Activated naive CD4-positive, alpha-beta T cell treated with anti-CD3 and anti-CD28 coated beads for 36 hours (primary cell): ENCODE measurements around the gene FBXW2. TPM values are rescaled to one million over a fixed set of nuclear protein-coding genes. Genes with fewer than 3 reads are reported as not detected.
A peak's percentile ranks its signal among the peaks of the same experiment; 100 is the strongest.

Experiments
- CTCF ChIA-PET: fragments of 350-600 bp; sonication (Branson Sonifier 250); formaldehyde crosslinking; loops from one replicate; lab custom pipeline; 2021; ENCODE audit warnings: antibody characterized with exemption; lab: Charles Lee
- DNase-seq: peaks from one replicate; pipeline ENCODE4 v3.0.0-alpha.2; 2020
- H3K27ac Mint-ChIP-seq: one replicate; pipeline ENCODE4 v1.8.0; 2021; ENCODE audit warnings: mild to moderate bottlenecking, mixed read lengths
- H3K27me3 Mint-ChIP-seq: one replicate; pipeline ENCODE4 v1.8.0; 2021; ENCODE audit warnings: low read depth, mixed read lengths
- H3K36me3 Mint-ChIP-seq: one replicate; pipeline ENCODE4 v1.8.0; 2021; ENCODE audit warnings: low read depth, mixed read lengths
- H3K4me1 Mint-ChIP-seq: one replicate; pipeline ENCODE4 v1.8.0; 2021; ENCODE audit warnings: low read depth, mixed read lengths
- H3K4me3 Mint-ChIP-seq: one replicate; pipeline ENCODE4 v1.8.0; 2021; ENCODE audit warnings: mild to moderate bottlenecking, moderate library complexity, mixed read lengths
- H3K9me3 Mint-ChIP-seq: one replicate; pipeline ENCODE4 v1.8.0; 2021; ENCODE audit warnings: mixed read lengths
- intact Hi-C: fragments of 100-400 bp; cut with micrococcal nuclease; formaldehyde crosslinking; loops from one replicate; pipeline ENCODE4 v1.15.1; 2023
- total RNA-seq, 2 experiments: library from RNA; stranded (reverse); gene quantifications; one replicate each; pipeline ENCODE4 v1.2.3, GENCODE V29; 2021

The FBXW2 gene
- total RNA-seq, 2 experiments from 2014 or later = 60.8 to 64.4 TPM

DNA sequence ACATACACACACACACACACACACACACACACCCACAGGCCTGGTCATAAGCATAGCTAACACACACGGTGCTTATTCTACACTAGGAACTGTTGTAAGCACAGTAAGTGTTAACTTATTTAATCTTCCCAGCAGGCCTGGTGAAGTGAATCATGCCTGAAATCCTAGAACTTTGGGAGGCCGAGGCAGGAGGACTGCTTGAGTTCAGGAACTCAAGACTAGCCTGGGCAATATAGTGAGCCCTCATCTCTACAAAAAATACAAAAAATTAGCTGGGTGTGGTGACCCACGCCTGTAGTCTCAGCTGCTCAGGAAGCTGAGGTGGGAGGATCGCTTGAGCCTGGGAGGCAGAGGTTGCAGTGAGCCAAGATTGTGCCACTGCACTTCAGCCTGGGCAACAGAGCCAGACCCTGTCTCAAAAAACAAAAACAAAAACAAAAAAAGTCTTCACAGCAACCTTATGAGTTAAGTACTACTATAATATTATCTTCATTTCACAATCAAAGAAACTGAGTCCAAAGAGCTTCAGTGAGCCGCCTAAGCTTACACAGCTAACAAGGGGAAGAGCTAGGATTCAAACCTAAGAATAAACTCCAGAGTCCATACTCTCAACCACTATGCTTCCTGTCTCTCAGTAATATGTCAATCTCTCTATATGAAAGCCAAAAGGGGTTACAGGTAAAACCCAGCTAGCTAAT, 81.2 kb downstream of the FBXW2 start:
- Mint-ChIP-seq H3K4me1 (peaks cover 43% of the 10 kb centered on the region), H3K27me3 (no peaks in the 10 kb centered on the region), H3K27ac (peak overlapping the region; percentile 56)

DNA sequence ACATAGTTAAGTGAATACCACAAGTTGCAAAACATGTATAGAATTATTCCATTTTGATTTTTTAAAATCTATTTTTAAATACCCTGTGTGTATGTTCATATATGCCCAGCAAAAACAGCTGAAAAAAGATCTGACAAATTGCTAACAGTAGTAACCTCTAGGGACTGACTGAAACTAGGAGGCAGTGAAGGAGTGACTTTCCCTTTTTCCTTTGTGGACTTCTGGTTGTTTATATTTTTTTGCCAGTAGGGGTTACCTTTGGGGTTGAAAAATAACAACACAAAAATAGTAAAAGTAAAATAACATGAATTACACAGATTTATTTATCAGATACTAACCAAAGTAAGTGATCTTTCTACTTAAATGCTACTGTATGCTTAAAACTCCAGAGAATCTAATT, 81.9 kb downstream of the FBXW2 start:
- Mint-ChIP-seq H3K27me3 (no peaks in the 10 kb centered on the region), H3K9me3 (no peaks in the 10 kb centered on the region), H3K4me3 (no peak overlapping the region), H3K4me1 (peaks cover 43% of the 10 kb centered on the region), H3K36me3 (no peaks in the 10 kb centered on the region), H3K27ac (peak overlapping the region; percentile 56)
- CTCF ChIA-PET = interaction anchor here (0.9 to 1.0 kb wide), 2 partner anchors 88 to 348 kb away, joined by 3 read pairs; no protein-coding TSS in a partner anchor
- intact Hi-C loops = loop anchor here (5.0 kb wide), 3 partner anchors 81 to 491 kb away; partner anchors contain the start of genes FBXW2 and RAB14
- no peak for DNase-seq

More for the DNA sequence above, 81.2 kb downstream of the FBXW2 start:
- peak; percentile 35 for DNase-seq
- no peaks in the 10 kb centered on the region for H3K36me3 Mint-ChIP-seq
- intact Hi-C loops = loop anchor here (1.0 to 5.0 kb wide), 4 partner anchors 80 to 490 kb away; partner anchors contain the start of genes FBXW2 and RAB14
- H3K9me3 Mint-ChIP-seq = no peaks in the 10 kb centered on the region
- CTCF ChIA-PET = interaction anchor here (1.0 to 1.6 kb wide), 2 partner anchors 92 to 348 kb away, joined by 3 to 8 read pairs; no protein-coding TSS in a partner anchor
- H3K4me3 Mint-ChIP-seq = peak overlapping the region; percentile 84

DNA sequence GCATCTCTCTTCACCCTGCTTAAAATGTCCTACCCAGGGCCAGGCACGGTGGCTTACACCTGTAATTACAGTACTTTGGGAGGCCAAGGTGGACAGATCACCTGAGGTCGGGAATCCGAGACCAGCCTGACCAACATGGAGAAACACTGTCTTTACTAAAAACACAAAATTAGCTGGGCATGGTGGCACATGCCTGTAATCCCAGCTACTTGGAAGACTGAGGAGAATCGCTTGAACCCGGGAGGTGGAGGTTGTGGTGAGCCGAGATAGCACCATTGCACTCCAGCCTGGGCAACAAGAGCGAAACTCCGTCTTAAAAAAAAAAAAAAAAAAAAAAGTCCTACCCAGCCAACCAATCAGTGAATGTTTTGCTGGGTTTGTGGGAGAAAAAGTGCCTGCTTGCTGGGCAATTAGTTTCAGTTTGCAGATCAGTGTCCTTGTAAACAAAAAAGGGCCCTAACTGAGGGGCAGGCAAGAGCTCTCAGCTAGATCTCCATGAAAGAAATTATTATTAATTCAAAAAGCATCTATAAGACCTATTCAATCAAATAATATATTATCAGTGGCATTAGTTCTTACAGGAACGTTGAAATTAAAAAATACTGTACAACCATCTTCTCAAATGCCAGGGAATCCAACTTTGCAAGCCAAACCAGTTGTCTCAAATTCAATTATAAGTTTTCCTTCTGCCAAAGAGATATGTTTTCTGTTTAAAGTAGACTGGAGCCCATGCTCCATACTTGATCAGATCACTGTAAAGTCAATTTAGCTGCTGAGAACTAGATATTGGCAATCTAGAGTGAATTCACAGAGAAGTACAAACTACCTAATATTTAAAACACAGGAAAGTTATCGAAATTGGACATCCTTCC, 82.9 kb downstream of the FBXW2 start:
- Mint-ChIP-seq H3K36me3 (no peaks in the 10 kb centered on the region), H3K4me1 (peaks cover 43% of the 10 kb centered on the region), H3K27me3 (no peaks in the 10 kb centered on the region), H3K27ac (peak overlapping the region; percentile 77), H3K4me3 (peak overlapping the region; percentile 68), H3K9me3 (no peaks in the 10 kb centered on the region)
- DNase-seq = peak; percentile 33
- CTCF ChIA-PET = interaction anchor here (0.7 to 1.9 kb wide), 3 partner anchors 87 to 93 kb away, joined by 3 to 7 read pairs (median 3); no protein-coding TSS in a partner anchor
- intact Hi-C loops = loop anchor here (1.0 to 5.0 kb wide), 4 partner anchors 13 to 492 kb away; partner anchors contain the start of genes FBXW2 and RAB14

DNA sequence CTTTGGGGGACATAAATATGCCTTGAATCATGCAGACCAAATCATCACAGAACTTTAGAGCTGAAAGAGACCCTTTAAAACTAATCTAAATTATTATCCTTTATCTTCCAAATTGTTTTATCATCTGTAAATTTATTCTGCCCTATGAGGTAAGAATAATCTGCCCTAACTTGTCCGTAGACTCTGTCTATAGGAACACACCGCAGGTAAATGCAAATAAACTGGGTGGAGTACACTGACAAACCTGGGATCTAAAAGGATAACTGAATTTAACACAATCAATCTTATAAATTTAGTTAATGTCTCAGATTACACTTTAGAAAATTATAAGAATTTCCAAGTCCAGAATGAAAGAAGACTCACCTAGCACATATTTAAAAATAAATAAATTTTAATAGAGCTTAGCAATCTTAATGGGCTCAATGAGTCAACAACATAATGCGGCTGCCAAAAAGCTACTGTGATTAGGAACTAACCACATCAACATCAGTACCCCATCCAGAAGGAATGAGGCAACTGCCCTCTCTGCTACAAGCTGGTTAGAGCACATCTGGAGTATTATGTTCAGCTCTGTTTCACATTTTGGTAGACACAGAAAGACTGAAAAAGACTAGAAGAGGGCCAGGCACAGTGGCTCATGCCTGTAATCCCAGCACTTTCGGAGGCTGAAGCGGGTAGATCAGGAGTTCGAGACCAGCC, 84.5 kb downstream of the FBXW2 start:
- Mint-ChIP-seq H3K36me3 (no peaks in the 10 kb centered on the region), H3K4me1 (peaks cover 43% of the 10 kb centered on the region), H3K27ac (no peak overlapping the region), H3K4me3 (no peak overlapping the region), H3K27me3 (no peaks in the 10 kb centered on the region), H3K9me3 (no peaks in the 10 kb centered on the region)
- intact Hi-C loops = no loop called here
- no peak for DNase-seq
- CTCF ChIA-PET = interaction anchor here (0.9 to 1.9 kb wide), 2 partner anchors 89 to 610 kb away, joined by 4 to 7 read pairs; no protein-coding TSS in a partner anchor

DNA sequence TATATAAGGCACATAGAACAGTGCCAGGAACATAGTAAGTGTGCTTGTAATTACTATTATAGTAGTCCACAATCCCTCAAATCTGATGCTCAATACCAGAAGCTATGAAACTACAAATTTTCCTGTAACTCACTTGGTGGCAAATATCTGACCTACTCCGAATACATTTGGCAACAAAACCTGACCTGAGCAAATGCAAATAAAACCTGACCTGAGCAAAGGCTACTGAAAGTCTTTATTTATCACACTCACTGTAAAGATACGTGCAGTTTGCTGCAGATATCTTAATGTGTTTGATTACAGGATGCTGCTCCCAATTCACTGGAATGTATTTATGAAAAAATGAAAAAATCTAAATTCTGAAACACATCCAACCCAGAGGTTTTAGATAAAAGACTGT, 86.0 kb downstream of the FBXW2 start:
- CTCF ChIA-PET = no interaction called here
- Mint-ChIP-seq H3K36me3 (no peaks in the 10 kb centered on the region), H3K4me3 (no peak overlapping the region), H3K27ac (no peak overlapping the region), H3K27me3 (no peaks in the 10 kb centered on the region), H3K4me1 (peaks cover 32% of the 10 kb centered on the region), H3K9me3 (no peaks in the 10 kb centered on the region)
- intact Hi-C loops = no loop called here
- no peak for DNase-seq

Other genes starting within 250 kb of the FBXW2 start
- gene CDK5RAP2, start 213.2 kb downstream of the FBXW2 start, total RNA-seq = 10 to 100 TPM; 92.7 to 99.7 TPM
- 1 to 10 TPM; 3.8 TPM for gene MEGF9, start 78.9 kb downstream of the FBXW2 start, total RNA-seq
- gene PSMD5, start 49.5 kb upstream of the FBXW2 start, total RNA-seq = 10 to 100 TPM; 62.1 to 63.5 TPM
- 100 to 1,000 TPM; 289 to 295 TPM for gene PHF19, start 83.8 kb upstream of the FBXW2 start, total RNA-seq
- gene TRAF1, start 133.4 kb upstream of the FBXW2 start, total RNA-seq = 10 to 100 TPM; 80.6 to 85.0 TPM